Measurements from ENCODE around the gene CDCP2. TPM values are rescaled to one million over a fixed set of nuclear protein-coding genes. Genes with fewer than 3 reads are reported as not detected.

The CDCP2 gene
- total RNA-seq, 2 donors from 2014 or later, result 0.23 TPM; not detected in 1

DNA sequence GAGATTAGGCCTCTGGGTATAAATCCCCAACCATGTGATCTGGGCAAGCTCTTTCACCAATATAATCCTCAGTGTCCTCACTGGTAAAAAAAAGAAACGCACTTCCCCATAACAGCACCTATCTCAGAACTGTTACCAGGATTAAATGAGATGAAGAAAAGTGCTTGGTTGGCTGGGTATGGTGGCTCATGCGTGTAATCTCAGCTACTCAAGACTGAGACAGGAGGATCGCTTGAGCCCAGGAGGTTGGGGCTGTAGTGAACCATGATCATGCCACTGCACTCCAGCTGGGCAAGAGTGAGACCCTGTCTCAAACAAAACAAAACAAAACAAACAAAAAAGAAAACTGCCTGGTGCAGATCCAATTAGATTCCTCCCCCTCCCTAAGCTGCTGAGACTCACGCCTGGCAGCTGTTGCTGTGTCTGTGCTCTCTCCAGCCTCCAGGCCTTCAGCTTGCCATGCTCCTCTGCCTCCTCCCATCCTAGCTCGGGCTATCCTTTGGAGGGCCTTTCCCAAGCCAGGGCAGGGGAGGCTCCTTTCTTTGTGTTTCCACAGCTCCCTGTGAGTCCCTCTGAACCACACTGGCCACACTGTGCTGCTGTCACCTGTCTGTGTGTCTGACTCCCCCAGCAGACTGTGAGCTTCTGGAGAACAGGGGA, 28.0 kb upstream of the CDCP2 start:
- no peak for DNase-seq (ENCODE audit: low spot score)
- Histone ChIP-seq H3K27ac (no peak overlapping the region), H3K36me3 (no peaks in the 10 kb centered on the region), H3K27me3 (replicated peaks; ENCODE audit: insufficient read depth) (no peaks in the 10 kb centered on the region), H3K9me3 (no peaks in the 10 kb centered on the region), H3K4me1 (replicated peaks) (no peaks in the 10 kb centered on the region), H3K4me3 (no peak overlapping the region)
- intact Hi-C loops (cut with DNase I), result no loop called here
- TF ChIP-seq, protein P1, sequence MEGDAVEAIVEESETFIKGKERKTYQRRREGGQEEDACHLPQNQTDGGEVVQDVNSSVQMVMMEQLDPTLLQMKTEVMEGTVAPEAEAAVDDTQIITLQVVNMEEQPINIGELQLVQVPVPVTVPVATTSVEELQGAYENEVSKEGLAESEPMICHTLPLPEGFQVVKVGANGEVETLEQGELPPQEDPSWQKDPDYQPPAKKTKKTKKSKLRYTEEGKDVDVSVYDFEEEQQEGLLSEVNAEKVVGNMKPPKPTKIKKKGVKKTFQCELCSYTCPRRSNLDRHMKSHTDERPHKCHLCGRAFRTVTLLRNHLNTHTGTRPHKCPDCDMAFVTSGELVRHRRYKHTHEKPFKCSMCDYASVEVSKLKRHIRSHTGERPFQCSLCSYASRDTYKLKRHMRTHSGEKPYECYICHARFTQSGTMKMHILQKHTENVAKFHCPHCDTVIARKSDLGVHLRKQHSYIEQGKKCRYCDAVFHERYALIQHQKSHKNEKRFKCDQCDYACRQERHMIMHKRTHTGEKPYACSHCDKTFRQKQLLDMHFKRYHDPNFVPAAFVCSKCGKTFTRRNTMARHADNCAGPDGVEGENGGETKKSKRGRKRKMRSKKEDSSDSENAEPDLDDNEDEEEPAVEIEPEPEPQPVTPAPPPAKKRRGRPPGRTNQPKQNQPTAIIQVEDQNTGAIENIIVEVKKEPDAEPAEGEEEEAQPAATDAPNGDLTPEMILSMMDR (IDR thresholded peaks at IDR 0.05), result no peak
- no peak for TF ChIP-seq POLR2AphosphoS5 (IDR thresholded peaks at IDR 0.05)
- no peak for TF ChIP-seq POLR2A (IDR thresholded peaks at IDR 0.05)
- 90% methylated on average over 5 of the region's 5 CpGs for WGBS

DNA sequence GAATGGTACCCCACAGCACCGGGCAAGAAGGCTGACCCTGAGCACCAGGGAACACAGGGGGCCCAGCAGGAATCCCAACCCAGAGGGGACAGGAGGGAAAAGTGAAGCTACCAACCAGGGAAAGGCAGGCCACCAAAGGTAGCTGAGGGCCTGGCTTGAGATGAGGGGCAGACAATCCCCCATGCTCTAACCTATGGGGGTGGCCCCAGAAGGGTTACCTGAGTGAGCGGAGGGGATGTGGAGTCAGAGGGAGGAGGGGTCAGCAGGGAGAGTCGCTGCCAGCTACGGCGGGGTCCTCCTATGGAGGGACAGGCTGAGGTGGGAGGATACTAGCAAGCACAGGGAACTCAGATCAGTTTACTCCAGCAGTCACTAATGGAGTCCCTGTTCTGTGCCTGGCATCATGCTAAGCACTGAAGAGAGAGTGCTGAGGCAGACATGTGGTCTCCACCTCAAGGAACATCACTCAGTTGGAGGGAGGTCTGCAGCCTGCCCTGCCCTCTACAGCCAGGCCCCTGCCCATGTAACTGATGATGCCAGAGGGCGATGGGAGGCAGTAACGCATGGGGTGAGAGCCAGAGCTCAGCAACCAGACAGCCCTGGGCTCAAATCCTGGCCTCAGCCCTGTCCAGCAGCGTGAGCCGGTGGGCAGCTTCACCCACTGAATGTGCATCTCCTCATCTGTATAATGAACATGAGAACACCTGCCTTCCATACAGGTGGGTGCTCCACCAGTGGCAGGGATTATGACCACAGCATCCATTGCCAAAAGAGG, 25.7 kb upstream of the CDCP2 start:
- Histone ChIP-seq H3K27ac (no peak overlapping the region), H3K4me3 (no peak overlapping the region), H3K9me3 (no peaks in the 10 kb centered on the region), H3K4me1 (replicated peaks) (no peaks in the 10 kb centered on the region), H3K36me3 (no peaks in the 10 kb centered on the region), H3K27me3 (replicated peaks; ENCODE audit: insufficient read depth) (no peaks in the 10 kb centered on the region)
- WGBS, result 80% methylated on average over 9 of the region's 9 CpGs
- intact Hi-C loops (cut with DNase I), result no loop called here
- DNase-seq (ENCODE audit: low spot score), result no peak
- TF ChIP-seq, protein P1 (IDR thresholded peaks at IDR 0.05), result no peak

DNA sequence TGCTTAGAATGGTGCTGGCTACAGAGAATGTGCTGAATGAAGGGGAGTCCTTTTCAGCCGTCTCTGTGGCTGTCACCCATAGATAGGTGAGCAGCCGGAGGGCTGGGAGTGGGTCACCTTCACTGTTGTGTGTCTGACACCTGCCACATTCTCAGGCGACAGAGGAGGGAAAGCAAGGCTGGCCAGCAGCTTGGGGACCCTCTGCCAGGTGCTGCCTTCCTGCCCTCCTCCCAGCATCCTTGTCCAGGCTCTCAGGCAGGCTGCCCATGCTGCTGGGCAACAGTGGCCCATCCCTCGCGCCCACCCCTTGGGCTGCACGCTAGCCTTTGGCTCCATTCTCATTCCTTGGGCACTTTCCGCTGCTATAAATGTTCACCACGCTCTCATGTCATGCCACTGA, 24.9 kb upstream of the CDCP2 start:
- no peak for TF ChIP-seq POLR2AphosphoS5 (IDR thresholded peaks at IDR 0.05)
- TF ChIP-seq, protein P1 (IDR thresholded peaks at IDR 0.05), result no peak
- TF ChIP-seq POLR2A (IDR thresholded peaks at IDR 0.05), result no peak
- intact Hi-C loops (cut with DNase I), result no loop called here
- whole genome bisulfite sequencing, result 88% methylated on average over 8 of the region's 8 CpGs
- no peaks in the 10 kb centered on the region for H3K36me3 ChIP-seq
- H3K9me3 ChIP-seq, result no peaks in the 10 kb centered on the region
- no peaks in the 10 kb centered on the region for H3K27me3 ChIP-seq (replicated peaks; ENCODE audit: insufficient read depth)
- no peak overlapping the region for H3K27ac ChIP-seq
- no peaks in the 10 kb centered on the region for H3K4me1 ChIP-seq (replicated peaks)
- no peak for DNase-seq (ENCODE audit: low spot score)
- H3K4me3 ChIP-seq, result no peak overlapping the region

DNA sequence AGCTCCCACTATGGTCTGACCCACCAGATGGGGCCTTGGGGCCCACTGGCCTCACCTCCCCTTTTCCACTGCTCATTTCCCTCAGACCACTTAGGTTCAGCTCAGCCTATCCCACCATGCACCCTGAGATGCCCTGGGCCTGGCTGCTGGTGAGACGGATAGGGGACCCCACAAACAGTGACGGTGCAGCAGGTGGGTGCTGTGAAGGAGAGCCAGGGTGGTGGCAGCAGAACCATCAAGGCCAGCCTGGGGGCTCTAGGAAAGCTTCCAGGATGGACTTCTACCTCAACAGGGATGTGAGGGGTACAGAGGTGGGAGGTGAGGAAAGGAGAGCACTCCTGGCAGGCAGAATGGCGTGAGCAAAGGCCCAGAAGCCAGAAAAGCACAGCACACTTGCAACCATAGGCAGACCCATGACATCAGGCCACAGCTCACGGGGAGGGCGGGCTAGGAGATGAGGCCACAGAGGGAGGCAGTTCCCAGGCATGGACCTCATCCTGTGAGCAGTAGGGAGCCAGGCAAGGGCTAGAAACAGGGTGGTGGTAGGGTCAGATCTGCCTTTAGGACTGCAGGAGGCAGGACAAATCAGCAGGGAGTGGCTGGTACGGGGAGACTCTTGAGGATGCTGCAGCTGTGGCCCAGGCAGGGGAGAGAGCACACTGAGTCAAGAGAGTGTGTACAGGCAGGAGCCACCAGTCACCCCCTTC, 24.0 kb upstream of the CDCP2 start:
- WGBS, result 90% methylated on average over 6 of the region's 6 CpGs

More for the DNA sequence above, 24.0 kb upstream of the CDCP2 start:
- no peak for TF ChIP-seq POLR2A (IDR thresholded peaks at IDR 0.05)
- no peak for TF ChIP-seq POLR2AphosphoS5 (IDR thresholded peaks at IDR 0.05)
- TF ChIP-seq, protein P1 (IDR thresholded peaks at IDR 0.05), result no peak
- DNase-seq (ENCODE audit: low spot score), result no peak
- no peaks in the 10 kb centered on the region for H3K4me1 ChIP-seq (replicated peaks)
- no peak overlapping the region for H3K27ac ChIP-seq
- no peak overlapping the region for H3K4me3 ChIP-seq
- H3K9me3 ChIP-seq, result no peaks in the 10 kb centered on the region
- intact Hi-C loops (cut with DNase I), result no loop called here
- H3K36me3 ChIP-seq, result no peaks in the 10 kb centered on the region
- H3K27me3 ChIP-seq (replicated peaks; ENCODE audit: insufficient read depth), result no peaks in the 10 kb centered on the region

Data from prostate gland (tissue), 2 donors.